HUES48 (cell line): ENCODE results near the gene GATM.

Source experiments
- H3K27ac ChIP-seq: one replicate; pipeline ENCODE4 v1.7.0; 2013; ENCODE audit warnings: low read depth, low read length, inconsistent platforms
- H3K27me3 ChIP-seq: 2 replicates; pipeline ENCODE4 v1.6.1; 2013; ENCODE audit warnings: mild to moderate bottlenecking, low read length; ENCODE audit not compliant: control insufficient read depth, insufficient read depth
- H3K36me3 ChIP-seq: 2 replicates; pipeline ENCODE4 v1.6.1; 2013; ENCODE audit warnings: low read length; ENCODE audit not compliant: control insufficient read depth, insufficient read depth
- H3K4me1 ChIP-seq: 2 replicates; pipeline ENCODE4 v1.6.1; 2013; ENCODE audit warnings: mild to moderate bottlenecking, low read length; ENCODE audit not compliant: control insufficient read depth, insufficient read depth
- H3K4me3 ChIP-seq: 2 replicates; pipeline ENCODE4 v1.5.1; 2013; ENCODE audit warnings: mild to moderate bottlenecking, low read depth, low read length
- H3K9ac ChIP-seq: 2 replicates; pipeline ENCODE4 v1.6.1; 2013; ENCODE audit warnings: mild to moderate bottlenecking, low read depth, low read length, moderate library complexity
- H3K9me3 ChIP-seq: 2 replicates; pipeline ENCODE4 v1.6.1; 2013; ENCODE audit warnings: low read length; ENCODE audit not compliant: control insufficient read depth, insufficient read depth

Gene GATM

DNA sequence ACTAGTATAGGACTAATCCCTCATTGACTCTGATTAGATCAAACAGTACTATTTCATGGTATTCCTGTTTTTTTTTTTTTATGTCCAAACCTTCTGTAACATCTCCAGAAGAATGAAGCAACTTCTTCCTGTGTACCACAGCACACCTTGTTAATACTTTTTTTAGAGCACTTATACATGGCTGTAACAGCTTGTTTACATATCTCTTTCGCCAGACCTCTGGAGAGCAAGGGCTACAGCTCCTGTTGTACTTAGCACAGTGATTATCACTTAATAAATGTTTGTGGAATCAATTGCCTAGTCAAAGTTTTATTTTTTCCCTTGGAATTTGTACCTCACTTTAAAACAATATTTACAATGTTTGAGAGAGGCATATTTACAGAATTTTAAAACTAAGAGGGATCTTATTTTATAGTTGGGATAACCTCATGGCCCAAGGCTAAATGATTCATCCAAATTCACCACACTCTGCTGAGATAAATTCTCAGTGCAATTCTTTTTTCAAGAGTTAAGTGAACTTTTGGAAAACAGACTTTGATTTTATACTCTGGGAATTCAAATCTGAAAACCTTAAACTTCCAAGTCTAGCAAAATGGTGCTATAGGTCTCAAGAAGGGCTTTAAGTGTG lies 9.2 kb upstream of the GATM start:
- Histone ChIP-seq H3K27ac (no peak overlapping the region), H3K4me3 (no peak overlapping the region), H3K4me1 (no peaks in the 10 kb centered on the region)

DNA sequence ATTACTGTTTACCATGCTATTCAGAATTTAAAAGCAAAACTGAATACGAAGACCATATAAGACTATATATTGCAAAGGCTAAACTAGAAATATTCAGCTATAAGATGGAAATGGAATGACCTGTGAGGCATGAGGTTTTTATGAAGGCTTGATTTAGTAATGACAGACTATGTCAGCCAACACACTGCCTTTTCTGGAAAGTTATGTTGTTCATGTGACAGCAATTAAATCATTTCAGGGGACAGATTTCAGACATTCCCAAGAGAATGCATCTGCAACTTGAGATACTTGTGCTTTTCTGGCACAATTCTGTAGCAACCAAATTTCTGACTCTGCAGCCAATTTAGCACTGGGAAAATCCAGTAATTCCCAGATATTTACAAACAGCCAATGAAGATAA lies 8.6 kb upstream of the GATM start:
- no peaks in the 10 kb centered on the region for H3K4me1 ChIP-seq
- H3K9ac ChIP-seq, result no peak overlapping the region
- H3K27ac ChIP-seq, result no peak overlapping the region
- H3K36me3 ChIP-seq, result no peaks in the 10 kb centered on the region
- H3K9me3 ChIP-seq, result no peaks in the 10 kb centered on the region
- H3K27me3 ChIP-seq, result peaks cover 5% of the 10 kb centered on the region
- H3K4me3 ChIP-seq, result no peak overlapping the region

More for the DNA sequence above, 9.2 kb upstream of the GATM start:
- Histone ChIP-seq H3K27me3 (peaks cover 3% of the 10 kb centered on the region), H3K9me3 (no peaks in the 10 kb centered on the region), H3K36me3 (no peaks in the 10 kb centered on the region), H3K9ac (no peak overlapping the region)

DNA sequence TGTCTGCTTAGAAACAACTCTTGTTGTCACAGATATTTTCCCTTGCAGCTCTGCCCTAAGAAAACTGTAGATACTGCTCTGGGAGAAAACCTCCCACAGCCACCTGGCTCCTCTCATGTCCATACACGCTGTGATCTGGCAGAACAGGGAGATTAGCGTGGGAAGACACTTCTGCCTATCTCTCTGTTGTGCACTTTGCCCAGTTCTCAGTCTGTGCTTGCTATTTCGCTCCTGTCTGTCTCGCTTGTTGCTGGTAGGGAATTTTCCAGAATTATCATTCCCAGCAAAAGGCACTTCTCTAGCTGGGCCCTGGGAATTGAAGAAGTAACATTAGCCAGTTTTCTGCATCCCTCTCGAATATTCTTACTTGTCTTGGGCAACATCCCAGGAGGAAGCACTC lies 8.1 kb upstream of the GATM start:
- Histone ChIP-seq H3K27me3 (peaks cover 10% of the 10 kb centered on the region), H3K4me1 (no peaks in the 10 kb centered on the region), H3K4me3 (no peak overlapping the region)

DNA sequence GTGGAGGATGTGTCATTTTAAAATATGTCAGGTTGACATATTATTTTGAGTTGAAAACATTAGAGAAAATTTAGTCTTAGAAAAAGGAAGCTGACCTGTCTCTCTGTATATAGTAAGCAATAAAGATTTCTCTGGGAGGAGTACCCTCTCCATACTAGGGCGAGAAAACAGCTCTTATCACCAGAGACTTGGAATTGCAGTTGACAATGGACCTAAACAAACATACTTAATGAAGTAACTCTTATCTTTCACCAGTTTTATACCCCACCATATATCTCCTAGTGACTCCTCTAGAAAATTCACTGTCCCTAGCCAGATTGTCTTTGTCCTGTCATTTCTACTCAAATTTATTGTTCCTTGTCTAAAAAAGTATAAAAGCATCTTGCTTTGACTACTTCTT lies 7.2 kb upstream of the GATM start:
- Histone ChIP-seq H3K4me1 (no peaks in the 10 kb centered on the region), H3K4me3 (no peak overlapping the region), H3K9ac (no peak overlapping the region), H3K36me3 (no peaks in the 10 kb centered on the region), H3K27ac (no peak overlapping the region), H3K27me3 (peaks cover 19% of the 10 kb centered on the region), H3K9me3 (no peaks in the 10 kb centered on the region)

More for the DNA sequence above, 8.1 kb upstream of the GATM start:
- H3K9me3 ChIP-seq, result no peaks in the 10 kb centered on the region
- no peaks in the 10 kb centered on the region for H3K36me3 ChIP-seq
- H3K9ac ChIP-seq, result no peak overlapping the region
- no peak overlapping the region for H3K27ac ChIP-seq

DNA sequence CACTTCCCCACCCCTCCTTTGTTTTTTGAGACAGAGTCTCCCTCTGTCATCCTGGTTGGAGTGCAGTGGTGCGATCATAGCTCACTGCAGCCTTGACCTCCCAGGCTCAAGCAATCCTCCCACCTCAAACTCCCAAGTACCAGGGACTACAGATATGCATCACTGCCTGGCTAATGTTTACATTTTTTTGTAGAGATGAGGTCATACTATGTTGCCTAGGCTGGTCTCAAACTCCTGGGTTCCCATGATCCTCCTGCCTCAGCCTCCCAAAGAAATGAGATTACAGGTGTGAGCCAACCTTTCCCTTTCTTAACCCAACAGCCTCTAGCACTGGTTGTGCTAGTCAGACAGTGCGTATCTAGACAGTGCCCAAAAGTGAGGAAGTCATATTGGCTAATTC lies 6.4 kb upstream of the GATM start:
- H3K27me3 ChIP-seq, result peaks cover 24% of the 10 kb centered on the region
- no peaks in the 10 kb centered on the region for H3K4me1 ChIP-seq
- H3K27ac ChIP-seq, result no peak overlapping the region

DNA sequence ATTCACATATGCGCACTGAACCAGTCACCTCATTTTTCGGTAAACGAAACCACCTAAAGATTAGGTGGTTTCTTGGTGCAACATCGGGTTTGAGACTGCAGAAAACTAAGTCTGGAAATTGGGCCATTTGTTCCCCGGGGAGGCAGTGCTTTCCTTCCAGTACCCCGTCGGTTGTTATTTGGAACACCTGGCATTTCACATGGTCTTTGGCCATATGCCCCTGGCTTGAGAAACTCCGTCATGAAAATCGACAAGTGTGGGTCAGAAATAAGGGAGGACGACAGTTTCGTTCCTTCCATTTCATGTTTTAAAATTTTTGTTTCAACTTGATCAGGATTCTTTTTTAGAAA lies 544 bp upstream of the GATM start:
- H3K9me3 ChIP-seq, result no peaks in the 10 kb centered on the region
- no peaks in the 10 kb centered on the region for H3K4me1 ChIP-seq
- peaks cover 60% of the 10 kb centered on the region for H3K27me3 ChIP-seq
- no peaks in the 10 kb centered on the region for H3K36me3 ChIP-seq
- no peak overlapping the region; the same call in 1 of the 2 replicates for H3K9ac ChIP-seq
- H3K27ac ChIP-seq, result no peak overlapping the region
- peak overlapping the region; percentile 69 for H3K4me3 ChIP-seq

More for the DNA sequence above, 6.4 kb upstream of the GATM start:
- H3K36me3 ChIP-seq, result no peaks in the 10 kb centered on the region
- no peak overlapping the region for H3K4me3 ChIP-seq
- no peak overlapping the region for H3K9ac ChIP-seq
- H3K9me3 ChIP-seq, result no peaks in the 10 kb centered on the region

DNA sequence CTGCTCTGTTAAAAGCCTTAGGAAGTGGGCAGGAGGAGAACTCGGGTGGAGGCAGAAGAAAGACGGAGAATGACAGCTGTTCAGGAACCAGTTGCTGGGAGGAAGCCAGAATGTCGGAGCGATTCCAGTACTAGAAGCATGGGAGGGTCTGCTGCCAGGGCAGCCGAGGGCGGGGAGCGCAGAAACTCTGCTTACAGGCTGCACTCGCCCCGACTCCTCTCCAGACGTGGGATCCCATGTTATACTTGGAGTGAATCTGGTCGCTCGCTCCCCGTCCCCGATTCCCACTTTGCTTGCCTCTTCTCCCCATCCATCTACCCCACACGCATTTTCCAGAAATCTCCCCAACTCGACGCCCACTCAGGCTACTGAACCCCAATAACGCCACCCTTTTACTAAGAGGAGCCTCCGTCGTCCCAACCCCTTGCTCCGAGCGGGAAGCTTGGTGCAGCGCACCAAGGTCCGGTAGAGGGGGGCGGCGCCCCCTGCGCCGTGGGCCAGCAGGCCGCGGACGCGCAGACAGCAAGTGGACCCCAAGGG lies 665 bp downstream of the GATM start:
- H3K9ac ChIP-seq, result peak overlapping the region; percentile 34; the same call in 1 of the 2 replicates

DNA sequence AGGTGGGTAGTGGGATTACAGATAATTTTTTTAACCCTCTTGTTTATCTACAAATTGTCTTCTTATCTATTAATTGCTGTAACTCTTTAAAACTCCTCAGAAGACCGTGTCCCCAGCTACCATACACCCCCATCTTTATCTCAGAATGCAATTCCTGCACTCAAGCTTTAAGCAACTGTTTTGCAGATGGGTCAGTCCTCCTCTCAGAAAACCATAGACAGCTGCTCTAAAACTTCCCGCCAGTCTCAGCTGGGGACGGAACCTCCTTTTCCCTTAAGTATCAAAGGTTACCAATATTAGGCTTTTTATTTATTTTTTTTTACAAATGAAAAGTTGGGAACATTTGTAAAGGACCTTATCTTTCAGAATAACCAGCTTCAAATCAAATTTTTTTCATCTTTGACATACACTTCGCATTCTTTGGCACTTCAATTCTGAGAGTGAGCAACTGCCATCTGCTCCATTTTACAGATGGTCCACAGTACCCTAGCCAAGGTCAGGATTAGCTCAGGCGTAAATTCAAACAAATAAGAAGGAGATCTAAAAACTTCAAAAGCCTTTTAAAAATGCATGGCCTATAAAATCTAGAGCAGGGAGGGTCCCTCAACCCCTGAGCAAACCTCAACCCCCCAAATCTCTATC lies 1.3 kb downstream of the GATM start:
- no peaks in the 10 kb centered on the region for H3K9me3 ChIP-seq
- no peak overlapping the region for H3K27ac ChIP-seq
- no peaks in the 10 kb centered on the region for H3K36me3 ChIP-seq
- H3K4me1 ChIP-seq, result peaks cover 8% of the 10 kb centered on the region
- no peak overlapping the region for H3K9ac ChIP-seq
- H3K27me3 ChIP-seq, result peaks cover 56% of the 10 kb centered on the region
- peak overlapping the region; percentile 69 for H3K4me3 ChIP-seq

More for the DNA sequence above, 665 bp downstream of the GATM start:
- no peaks in the 10 kb centered on the region for H3K36me3 ChIP-seq
- no peaks in the 10 kb centered on the region for H3K9me3 ChIP-seq
- no peak overlapping the region for H3K27ac ChIP-seq
- peaks cover 57% of the 10 kb centered on the region for H3K27me3 ChIP-seq
- peak overlapping the region; percentile 69 for H3K4me3 ChIP-seq
- peaks cover 2% of the 10 kb centered on the region for H3K4me1 ChIP-seq

DNA sequence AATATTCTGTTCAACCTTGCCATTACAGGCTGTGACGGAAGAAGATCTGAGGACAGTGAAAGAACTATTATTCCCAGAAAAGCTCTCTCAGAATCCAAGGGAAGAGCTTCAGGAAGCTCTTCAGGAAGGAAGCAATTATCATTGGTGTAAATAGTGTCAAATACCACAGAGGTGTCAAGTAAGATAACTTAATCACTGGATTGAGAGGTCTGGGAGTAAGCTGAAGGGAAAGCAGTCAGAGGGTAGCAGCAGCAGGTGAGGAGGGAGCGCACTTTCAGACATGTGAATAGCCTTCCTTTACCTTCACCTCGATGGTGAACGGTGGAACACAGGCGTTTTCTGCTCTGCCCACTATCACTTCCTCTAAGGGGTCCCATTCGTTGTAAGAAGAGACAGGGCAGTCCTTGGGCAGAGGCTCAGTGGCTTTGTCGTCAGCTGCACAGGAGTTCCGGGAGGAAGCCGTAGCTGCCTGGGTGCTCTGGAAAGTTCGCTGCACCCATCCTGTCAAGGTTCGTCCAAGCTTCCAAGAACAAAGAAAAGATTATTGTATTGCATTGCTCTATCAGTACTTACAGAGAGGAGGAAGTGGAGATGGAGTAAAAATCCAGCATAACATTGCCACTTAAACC lies 1.9 kb downstream of the GATM start:
- Histone ChIP-seq H3K9ac (no peak overlapping the region), H3K4me3 (no peak overlapping the region), H3K36me3 (no peaks in the 10 kb centered on the region), H3K27ac (no peak overlapping the region), H3K9me3 (no peaks in the 10 kb centered on the region), H3K4me1 (peaks cover 15% of the 10 kb centered on the region), H3K27me3 (peaks cover 49% of the 10 kb centered on the region)

DNA sequence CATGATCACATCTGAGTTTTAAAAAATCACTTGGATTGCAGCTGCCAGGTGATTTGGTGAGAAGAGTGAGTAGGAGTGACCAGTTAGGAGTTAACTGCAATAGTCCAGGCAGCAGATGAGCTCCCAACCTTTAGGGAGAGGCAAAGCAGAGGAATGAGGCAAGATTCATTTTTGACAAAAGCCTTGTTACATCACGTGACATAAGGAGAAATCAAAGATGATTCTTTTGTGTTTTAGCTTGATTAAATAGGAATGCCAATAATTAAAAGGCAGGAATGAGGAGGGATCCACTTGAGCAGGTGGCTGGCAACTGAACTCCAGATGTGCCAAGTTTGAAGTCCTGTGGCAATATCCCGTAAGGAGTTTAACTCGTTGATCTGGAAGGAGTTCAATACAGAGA lies 2.5 kb downstream of the GATM start:
- Histone ChIP-seq H3K9me3 (no peaks in the 10 kb centered on the region), H3K4me3 (no peak overlapping the region), H3K9ac (no peak overlapping the region), H3K27me3 (peaks cover 44% of the 10 kb centered on the region), H3K4me1 (peaks cover 15% of the 10 kb centered on the region), H3K36me3 (no peaks in the 10 kb centered on the region), H3K27ac (no peak overlapping the region)

DNA sequence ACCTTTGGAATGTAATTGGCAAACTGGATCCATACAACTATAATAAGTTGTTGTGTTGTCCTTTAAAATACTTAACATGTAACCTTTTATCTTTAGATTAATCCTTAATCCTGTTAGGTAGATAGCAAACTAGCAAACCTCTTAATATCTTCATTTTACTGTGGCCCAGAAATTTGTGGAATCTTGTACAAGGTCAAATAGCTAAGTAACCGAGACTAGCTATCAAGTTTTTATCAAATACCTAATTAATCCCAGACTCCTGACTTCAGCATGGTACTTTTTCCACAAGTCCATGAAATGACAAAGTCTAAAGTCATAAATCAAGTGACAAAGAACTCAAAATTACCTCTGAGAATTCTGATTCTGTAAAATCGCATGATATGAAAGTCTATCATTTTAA lies 4.4 kb downstream of the GATM start:
- H3K36me3 ChIP-seq, result no peaks in the 10 kb centered on the region
- H3K9ac ChIP-seq, result no peak overlapping the region
- H3K4me1 ChIP-seq, result peaks cover 15% of the 10 kb centered on the region
- H3K4me3 ChIP-seq, result no peak overlapping the region
- peaks cover 29% of the 10 kb centered on the region for H3K27me3 ChIP-seq
- no peaks in the 10 kb centered on the region for H3K9me3 ChIP-seq
- H3K27ac ChIP-seq, result no peak overlapping the region
